GM10266 (cell line): ENCODE results near the gene DSTYK.

Source experiments
- DNase-seq: peaks from one replicate; pipeline ENCODE4 v3.0.0; 2012; ENCODE audit errors: extremely low spot score
- CTCF ChIP-seq: IDR thresholded peaks from 2 replicates; pipeline ENCODE4 v1.5.1; 2012; ENCODE audit warnings: mild to moderate bottlenecking, low read depth; ENCODE audit not compliant: control insufficient read depth, insufficient read depth; ENCODE audit errors: missing control alignments

The DSTYK gene

DNA sequence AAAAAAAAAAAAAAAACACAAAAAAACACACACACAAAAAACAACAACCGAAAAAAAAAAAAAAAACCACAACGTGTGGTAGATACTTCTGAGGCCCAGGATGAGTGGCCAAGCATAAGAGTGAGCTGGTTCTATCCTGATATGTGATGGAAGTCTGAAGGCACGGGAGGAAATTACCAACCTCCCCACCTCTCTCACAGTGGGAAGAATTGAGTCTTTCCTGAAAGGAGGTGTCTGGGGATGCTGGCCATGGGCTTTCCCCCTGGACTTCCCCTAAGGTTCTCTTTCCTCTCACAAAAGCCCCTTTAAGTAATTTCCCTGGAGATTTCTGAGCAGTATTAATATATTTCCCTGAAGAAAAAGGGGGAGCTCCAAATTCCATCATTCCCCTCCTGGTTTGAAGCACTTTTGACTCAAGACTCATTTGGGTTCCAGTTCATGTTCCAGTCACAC, 21.5 kb upstream of the DSTYK start:
- TF ChIP-seq CTCF: no peak
- DNase-seq: no peak

DNA sequence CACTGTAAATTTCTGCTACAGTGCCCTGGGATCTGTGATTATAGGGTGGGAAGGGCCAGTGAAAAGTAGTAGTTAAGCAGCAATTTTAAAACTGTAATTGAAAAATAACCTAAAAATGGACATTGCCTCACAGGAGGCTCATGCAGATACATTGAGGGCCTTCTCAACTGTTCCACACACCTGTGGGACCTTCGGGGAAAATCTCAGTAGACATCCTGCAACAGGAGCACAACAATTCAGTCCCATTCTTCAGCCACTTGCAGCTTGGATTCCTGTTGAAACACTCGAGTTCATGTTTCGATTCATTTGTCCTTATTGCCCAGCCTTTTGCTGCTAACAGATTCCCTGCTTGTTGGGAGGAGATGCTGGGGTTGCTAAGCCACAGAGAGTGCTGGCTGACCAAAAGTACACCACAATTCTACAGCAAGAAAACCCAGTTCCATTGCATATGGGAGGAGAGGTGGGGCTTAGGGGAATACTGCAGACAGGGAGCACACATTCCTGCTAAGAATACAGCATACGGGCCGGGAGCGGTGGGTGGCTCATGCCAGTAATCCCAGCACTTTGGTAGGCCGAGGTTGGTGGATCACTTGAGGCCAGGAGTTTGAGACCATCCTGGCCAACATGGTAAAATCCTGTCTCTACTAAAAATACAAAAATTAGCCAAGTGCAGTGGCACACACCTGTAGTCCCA, 20.8 kb upstream of the DSTYK start:
- no peak for TF ChIP-seq CTCF
- no peak for DNase-seq

- TF ChIP-seq CTCF: no peak
- DNase-seq: no peak
Observed at GRCh38 chr1:205230982-205231381, 19.5 kb upstream of the DSTYK start.

DNA sequence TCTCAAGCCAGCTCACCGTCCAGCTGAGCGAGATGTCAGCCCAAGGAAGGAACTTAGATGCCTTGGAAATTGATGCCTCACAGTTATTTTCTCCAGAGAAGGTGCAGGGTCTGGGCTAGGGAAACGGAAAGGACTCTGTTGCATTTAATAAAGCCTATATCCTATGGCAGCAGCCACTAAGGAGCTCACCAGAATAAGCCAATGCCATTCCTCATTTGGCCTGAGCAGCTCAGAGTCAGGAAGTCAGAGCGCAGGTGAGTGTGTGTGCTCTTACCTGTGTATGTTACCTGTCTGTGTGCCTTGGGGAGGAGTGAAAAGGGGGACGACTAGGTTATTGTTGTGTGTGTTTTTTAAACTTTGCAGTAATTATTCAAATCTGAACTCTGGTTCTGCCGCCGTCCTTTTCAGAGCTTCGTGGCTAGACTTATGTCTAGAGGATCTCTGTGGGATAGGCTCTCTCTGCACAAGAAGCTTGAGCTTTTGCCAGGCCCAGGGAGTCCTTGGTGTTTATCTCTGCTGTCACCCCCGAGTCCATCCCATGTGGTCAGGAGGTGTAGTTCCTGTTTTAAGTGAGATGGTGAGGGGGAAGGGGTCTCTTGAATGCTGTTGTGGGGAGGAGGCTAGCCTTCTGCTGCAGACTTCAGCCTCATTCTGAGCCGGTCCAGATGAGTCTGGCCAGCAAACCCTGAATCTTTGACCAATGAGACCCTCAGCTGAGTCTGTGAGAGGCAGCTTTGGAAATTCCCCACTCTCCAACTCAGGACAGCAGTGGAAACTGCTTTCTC, 18.6 kb upstream of the DSTYK start:
- DNase-seq: no peak
- TF ChIP-seq CTCF: no peak

- TF ChIP-seq CTCF: peak; percentile 39
Observed at GRCh38 chr1:205229399-205229871, 17.9 kb upstream of the DSTYK start.

GRCh38 chr1:205228093-205228521, 16.6 kb upstream of the DSTYK start:
- no peak for TF ChIP-seq CTCF
- DNase-seq: no peak

More at GRCh38 chr1:205229399-205229871, 17.9 kb upstream of the DSTYK start:
- peak; percentile 88 for DNase-seq

- TF ChIP-seq CTCF: no peak
- DNase-seq: peak; percentile 95
Observed at GRCh38 chr1:205227584-205228013, 16.1 kb upstream of the DSTYK start, which contains the start of gene TMCC2. TSS of gene TMCC2 (plus strand) at chr1:205227946. CDS start at chr1:205228565, 619 bp downstream.
